Activated naive CD8-positive, alpha-beta T cell treated with anti-CD3 and anti-CD28 coated beads, Interleukin-2, amount 50 U/mL, for 24 hours (primary cell): ENCODE data around the gene LMO3.

Experiments used
- ATAC-seq: fragments of 150-1000 bp; cut with Tn5 transposase; one replicate; pipeline ENCODE4 v1.10.0; 2021
- DNase-seq: peaks from one replicate; pipeline ENCODE4 v3.0.0; 2021
- H3K27ac Mint-ChIP-seq: one replicate; pipeline ENCODE4 v1.8.0; 2021; ENCODE audit warnings: mild to moderate bottlenecking, mixed read lengths
- H3K27me3 Mint-ChIP-seq: one replicate; pipeline ENCODE4 v1.8.0; 2021; ENCODE audit warnings: mixed read lengths
- H3K36me3 Mint-ChIP-seq: one replicate; pipeline ENCODE4 v1.8.0; 2021; ENCODE audit warnings: low read depth, mixed read lengths
- H3K4me1 Mint-ChIP-seq: one replicate; pipeline ENCODE4 v1.8.0; 2021; ENCODE audit warnings: mixed read lengths
- H3K4me3 Mint-ChIP-seq: one replicate; pipeline ENCODE4 v1.8.0; 2021; ENCODE audit warnings: mild to moderate bottlenecking, moderate library complexity, mixed read lengths
- H3K9me3 Mint-ChIP-seq: one replicate; pipeline ENCODE4 v1.8.0; 2021; ENCODE audit warnings: mixed read lengths

Gene LMO3

GRCh38 chr12:16606117-16606200 is at the start of gene LMO3:
TSS of gene LMO3 (minus strand) at chr12:16606162. CDS start at chr12:16600860, 5,302 bp downstream.
- no peak for ATAC-seq
- H3K4me3 Mint-ChIP-seq: no peak within 1 kb of the TSS
- peaks cover 8% of the 10 kb centered on the region for H3K9me3 Mint-ChIP-seq
- DNase-seq: no peak
- no peak within 1 kb of the TSS for H3K27ac Mint-ChIP-seq
- H3K4me1 Mint-ChIP-seq: no peaks in the 10 kb centered on the region
- peaks cover 53% of the 10 kb centered on the region for H3K27me3 Mint-ChIP-seq
- no peaks in the 10 kb centered on the region for H3K36me3 Mint-ChIP-seq

- H3K27me3 Mint-ChIP-seq: no peaks in the 10 kb centered on the region
- no peaks in the 10 kb centered on the region for H3K36me3 Mint-ChIP-seq
- no peak for ATAC-seq
- no peak for DNase-seq
- H3K4me1 Mint-ChIP-seq: no peaks in the 10 kb centered on the region
- H3K9me3 Mint-ChIP-seq: peaks cover 7% of the 10 kb centered on the region
- H3K27ac Mint-ChIP-seq: no peak overlapping the region
- no peak overlapping the region for H3K4me3 Mint-ChIP-seq
Measured at GRCh38 chr12:16636435-16637055, 30.6 kb upstream of the LMO3 start.

GRCh38 chr12:16634786-16635185 is 28.8 kb upstream of the LMO3 start:
- ATAC-seq (no peak), DNase-seq (no peak)
- no peaks in the 10 kb centered on the region for H3K4me1 Mint-ChIP-seq
- peaks cover 11% of the 10 kb centered on the region for H3K9me3 Mint-ChIP-seq
- H3K27ac Mint-ChIP-seq: no peak overlapping the region
- H3K27me3 Mint-ChIP-seq: no peaks in the 10 kb centered on the region
- no peak overlapping the region for H3K4me3 Mint-ChIP-seq
- H3K36me3 Mint-ChIP-seq: no peaks in the 10 kb centered on the region

- no peaks in the 10 kb centered on the region for H3K4me1 Mint-ChIP-seq
- no peak for ATAC-seq
- H3K9me3 Mint-ChIP-seq: peaks cover 11% of the 10 kb centered on the region
- no peak for DNase-seq
- H3K27me3 Mint-ChIP-seq: no peaks in the 10 kb centered on the region
- H3K27ac Mint-ChIP-seq: no peak overlapping the region
- no peak overlapping the region for H3K4me3 Mint-ChIP-seq
- no peaks in the 10 kb centered on the region for H3K36me3 Mint-ChIP-seq
Measured at GRCh38 chr12:16626991-16627390, 21.0 kb upstream of the LMO3 start.

- Mint-ChIP-seq H3K4me3 (no peak overlapping the region), H3K9me3 (peaks cover 4% of the 10 kb centered on the region), H3K4me1 (no peaks in the 10 kb centered on the region), H3K27ac (no peak overlapping the region), H3K36me3 (no peaks in the 10 kb centered on the region), H3K27me3 (no peaks in the 10 kb centered on the region)
- DNase-seq (no peak), ATAC-seq (no peak)
Measured at GRCh38 chr12:16622338-16622737, 16.4 kb upstream of the LMO3 start.

GRCh38 chr12:16619537-16619936 is 13.6 kb upstream of the LMO3 start:
- ATAC-seq (no peak), DNase-seq (no peak)
- Mint-ChIP-seq H3K27ac (no peak overlapping the region), H3K4me3 (no peak overlapping the region), H3K27me3 (no peaks in the 10 kb centered on the region), H3K9me3 (no peaks in the 10 kb centered on the region), H3K36me3 (no peaks in the 10 kb centered on the region), H3K4me1 (no peaks in the 10 kb centered on the region)

- no peak overlapping the region for H3K4me3 Mint-ChIP-seq
Measured at GRCh38 chr12:16618256-16618655, 12.3 kb upstream of the LMO3 start.

GRCh38 chr12:16613199-16613598 is 7.2 kb upstream of the LMO3 start:
- DNase-seq (no peak), ATAC-seq (no peak)
- H3K27me3 Mint-ChIP-seq: peaks cover 20% of the 10 kb centered on the region
- H3K9me3 Mint-ChIP-seq: peaks cover 5% of the 10 kb centered on the region
- no peaks in the 10 kb centered on the region for H3K36me3 Mint-ChIP-seq
- no peak overlapping the region for H3K27ac Mint-ChIP-seq
- H3K4me3 Mint-ChIP-seq: no peak overlapping the region
- H3K4me1 Mint-ChIP-seq: no peaks in the 10 kb centered on the region

More at GRCh38 chr12:16618256-16618655, 12.3 kb upstream of the LMO3 start:
- Mint-ChIP-seq H3K27ac (no peak overlapping the region), H3K27me3 (no peaks in the 10 kb centered on the region), H3K9me3 (no peaks in the 10 kb centered on the region), H3K4me1 (no peaks in the 10 kb centered on the region), H3K36me3 (no peaks in the 10 kb centered on the region)
- DNase-seq: no peak
- ATAC-seq: no peak

GRCh38 chr12:16612647-16613046 is 6.7 kb upstream of the LMO3 start:
- no peak overlapping the region for H3K27ac Mint-ChIP-seq
- H3K27me3 Mint-ChIP-seq: peaks cover 24% of the 10 kb centered on the region
- no peaks in the 10 kb centered on the region for H3K4me1 Mint-ChIP-seq
- no peak overlapping the region for H3K4me3 Mint-ChIP-seq
- no peaks in the 10 kb centered on the region for H3K36me3 Mint-ChIP-seq
- DNase-seq (no peak), ATAC-seq (no peak)
- H3K9me3 Mint-ChIP-seq: peaks cover 5% of the 10 kb centered on the region

GRCh38 chr12:16611146-16611545 is 5.2 kb upstream of the LMO3 start:
- H3K27ac Mint-ChIP-seq: no peak overlapping the region
- DNase-seq (no peak), ATAC-seq (no peak)
- H3K9me3 Mint-ChIP-seq: peaks cover 5% of the 10 kb centered on the region
- no peaks in the 10 kb centered on the region for H3K36me3 Mint-ChIP-seq
- H3K27me3 Mint-ChIP-seq: peaks cover 36% of the 10 kb centered on the region
- no peaks in the 10 kb centered on the region for H3K4me1 Mint-ChIP-seq
- H3K4me3 Mint-ChIP-seq: no peak overlapping the region

DNA sequence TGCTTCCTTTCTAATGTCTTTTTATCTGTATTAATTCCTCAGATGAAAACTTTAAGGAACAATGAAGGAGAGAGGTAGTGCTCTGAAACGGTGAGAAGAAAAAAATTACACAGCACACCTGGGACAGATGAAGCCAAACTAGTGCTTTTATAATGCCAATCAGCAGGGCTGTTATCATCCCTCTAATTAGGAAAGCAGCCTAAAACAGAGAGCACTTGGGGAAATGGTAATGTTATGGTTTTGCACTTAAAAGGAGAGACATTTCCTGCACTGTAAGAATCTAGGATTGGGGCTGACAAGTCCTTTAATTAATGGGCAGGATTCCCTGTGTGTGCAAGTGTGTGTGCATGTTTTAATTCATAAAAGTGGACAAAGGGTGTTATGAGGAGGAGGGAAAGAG is 4.8 kb upstream of the LMO3 start:
- Mint-ChIP-seq H3K36me3 (no peaks in the 10 kb centered on the region), H3K9me3 (peaks cover 6% of the 10 kb centered on the region), H3K27me3 (peaks cover 39% of the 10 kb centered on the region), H3K4me3 (no peak overlapping the region), H3K4me1 (no peaks in the 10 kb centered on the region), H3K27ac (no peak overlapping the region)
- DNase-seq: no peak
- ATAC-seq: no peak

GRCh38 chr12:16610001-16610585 is 4.1 kb upstream of the LMO3 start:
- Mint-ChIP-seq H3K27me3 (peaks cover 42% of the 10 kb centered on the region), H3K36me3 (no peaks in the 10 kb centered on the region), H3K4me3 (no peak overlapping the region), H3K9me3 (peaks cover 8% of the 10 kb centered on the region), H3K4me1 (no peaks in the 10 kb centered on the region), H3K27ac (no peak overlapping the region)
- ATAC-seq (no peak), DNase-seq (no peak)

GRCh38 chr12:16608946-16609539 is 3.1 kb upstream of the LMO3 start:
- Mint-ChIP-seq H3K9me3 (peaks cover 8% of the 10 kb centered on the region), H3K4me1 (no peaks in the 10 kb centered on the region), H3K36me3 (no peaks in the 10 kb centered on the region), H3K4me3 (no peak overlapping the region), H3K27ac (no peak overlapping the region), H3K27me3 (peaks cover 46% of the 10 kb centered on the region)
- DNase-seq: no peak
- ATAC-seq: no peak

GRCh38 chr12:16607906-16608775 is 2.2 kb upstream of the LMO3 start:
- Mint-ChIP-seq H3K9me3 (peaks cover 8% of the 10 kb centered on the region), H3K27me3 (peaks cover 54% of the 10 kb centered on the region), H3K4me3 (no peak overlapping the region), H3K27ac (no peak overlapping the region), H3K4me1 (no peaks in the 10 kb centered on the region), H3K36me3 (no peaks in the 10 kb centered on the region)
- ATAC-seq: no peak
- DNase-seq: no peak

- ATAC-seq: no peak
- no peak for DNase-seq
- Mint-ChIP-seq H3K4me3 (no peak overlapping the region), H3K36me3 (no peaks in the 10 kb centered on the region), H3K4me1 (no peaks in the 10 kb centered on the region), H3K9me3 (peaks cover 8% of the 10 kb centered on the region), H3K27ac (no peak overlapping the region), H3K27me3 (peaks cover 55% of the 10 kb centered on the region)
Measured at GRCh38 chr12:16606991-16607390, 1.0 kb upstream of the LMO3 start.
